LNCAP (cell line): Measurements from ENCODE around the gene MAPKBP1.

Experiments
- CTCF ChIP-seq: fragments of 450-650 bp; IDR thresholded peaks from 2 replicates; pipeline ENCODE4 v1.5.1; 2017; ENCODE audit warnings: mild to moderate bottlenecking

Gene MAPKBP1

DNA sequence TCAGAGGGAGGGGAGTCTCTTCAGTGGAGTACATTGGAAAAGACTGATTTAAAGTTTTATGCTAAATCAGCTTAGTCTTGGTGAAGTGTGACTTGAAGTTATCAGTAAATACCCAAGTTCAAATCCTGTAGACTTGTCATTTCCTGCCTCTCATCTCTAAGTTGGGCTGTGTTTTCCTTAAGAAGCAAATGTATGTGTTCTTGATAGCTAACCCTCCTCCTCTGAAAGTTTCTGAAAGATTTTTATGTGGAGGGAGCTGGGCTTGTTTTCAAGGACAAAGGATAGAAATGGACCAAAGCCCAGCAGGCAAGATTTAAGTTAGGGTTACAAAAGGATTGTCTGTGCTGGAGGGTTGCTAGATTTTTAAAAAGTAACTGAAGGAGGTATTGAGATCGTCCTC, 4.2 kb downstream of the MAPKBP1 start:
- TF ChIP-seq CTCF, result no peak

DNA sequence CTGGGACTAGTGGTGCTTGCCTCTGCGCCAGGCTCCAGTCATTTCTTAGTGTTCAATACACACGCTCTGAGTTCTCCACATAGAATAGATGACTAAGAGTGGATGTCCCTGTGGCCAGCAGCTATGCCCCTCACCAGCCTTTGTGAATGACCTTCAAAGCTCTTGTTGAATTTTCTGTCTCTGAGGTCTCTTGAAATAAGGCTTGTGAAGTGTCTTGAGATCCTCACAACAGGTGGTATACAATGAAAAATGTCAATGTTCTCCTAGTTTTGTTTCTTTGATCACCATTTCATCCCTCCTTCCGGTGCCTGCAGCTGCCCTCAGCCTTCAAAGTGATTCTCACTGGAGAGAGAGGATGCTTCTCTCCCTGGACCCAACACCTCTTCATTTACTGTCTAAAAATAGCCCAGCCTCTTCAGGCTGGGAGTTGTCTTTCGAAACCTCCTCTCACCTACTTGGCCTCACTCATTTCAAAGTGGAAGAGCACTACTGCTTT, 5.4 kb downstream of the MAPKBP1 start:
- no peak for TF ChIP-seq CTCF

DNA sequence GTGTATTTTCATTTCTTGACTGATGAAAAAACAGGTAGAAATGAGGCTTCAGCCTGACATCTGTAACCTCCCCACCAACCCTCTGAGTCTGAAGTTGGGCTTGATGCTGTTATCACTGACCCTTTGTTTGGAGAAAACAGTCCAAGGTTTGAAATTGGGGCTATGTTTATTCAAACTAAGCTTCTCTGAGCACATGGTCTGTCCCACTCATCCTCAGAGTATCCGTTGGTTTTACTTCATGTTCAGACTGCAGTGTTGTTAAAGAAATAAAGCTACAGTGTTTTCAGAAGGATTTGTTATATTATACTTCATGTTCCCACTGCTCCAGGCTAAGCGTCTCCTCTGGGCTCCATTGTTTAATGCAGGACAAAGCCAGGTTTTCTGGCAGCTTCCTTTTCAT, 6.0 kb downstream of the MAPKBP1 start:
- TF ChIP-seq CTCF, result no peak

DNA sequence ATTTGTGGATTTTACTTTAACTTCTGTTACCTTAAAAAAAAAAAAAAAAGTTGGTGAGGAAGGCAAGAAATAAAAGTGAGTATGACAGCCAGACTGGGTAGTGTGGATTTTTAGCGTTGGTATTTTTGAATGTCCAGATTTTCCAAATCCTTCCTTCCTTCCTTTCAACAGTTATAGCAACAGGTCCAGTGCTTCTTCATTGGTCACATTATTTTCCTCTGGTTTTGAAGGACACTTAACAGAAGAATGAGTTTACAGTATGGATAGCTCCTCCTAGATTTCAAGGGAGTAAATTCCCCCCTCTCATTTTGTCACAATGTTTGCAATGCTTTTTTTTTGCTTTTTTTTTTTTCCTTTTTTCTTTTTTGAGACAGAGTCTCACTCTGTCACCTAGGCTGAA, 6.4 kb downstream of the MAPKBP1 start:
- TF ChIP-seq CTCF, result no peak

DNA sequence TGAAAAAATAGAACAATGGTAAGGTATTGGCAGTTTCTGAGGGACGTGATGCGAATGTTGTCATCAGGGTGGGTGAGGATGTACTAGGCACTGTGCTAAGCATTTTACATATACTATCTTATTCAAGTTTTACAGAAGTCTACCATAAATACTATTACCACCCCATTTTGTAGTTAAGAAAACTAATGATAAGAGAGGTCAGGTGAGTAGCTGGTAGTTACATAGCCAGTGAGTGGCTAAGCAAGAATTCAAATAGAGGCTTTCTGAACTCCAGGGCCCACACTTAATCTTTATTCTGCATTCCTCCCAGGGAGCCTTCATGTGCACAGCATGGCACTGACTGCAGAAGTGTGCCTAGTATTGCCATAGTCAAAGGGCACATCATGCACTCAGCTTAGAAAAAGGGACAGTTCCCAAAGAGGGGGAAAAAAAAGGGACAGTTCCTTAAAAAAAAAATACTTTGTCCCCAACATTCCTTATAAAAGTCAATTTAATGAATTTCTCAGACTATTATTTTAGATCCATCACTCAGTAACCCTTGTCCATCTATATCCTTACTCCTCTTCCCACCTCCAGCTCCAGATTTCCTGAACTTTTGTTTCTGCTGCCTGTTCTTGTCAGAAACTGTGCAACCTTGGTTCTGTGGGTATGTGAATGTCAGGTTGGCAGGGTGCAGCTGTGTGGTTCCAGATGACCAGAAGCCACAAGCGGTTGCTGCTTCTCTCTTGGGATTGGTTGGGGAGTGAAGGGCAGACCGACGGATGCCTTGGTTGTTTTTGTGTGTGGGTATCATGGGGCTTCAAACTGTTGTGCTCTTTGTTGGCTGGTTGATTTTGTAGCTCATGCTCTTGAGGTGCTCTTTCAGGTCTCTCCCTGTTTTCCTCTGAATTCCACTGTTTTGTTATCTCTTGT, 8.3 kb downstream of the MAPKBP1 start:
- no peak for TF ChIP-seq CTCF

- no peak for TF ChIP-seq CTCF
Observed at GRCh38 chr15:41783296-41783695, 9.0 kb downstream of the MAPKBP1 start.

GRCh38 chr15:41788262-41788661, 14.0 kb downstream of the MAPKBP1 start:
- TF ChIP-seq CTCF, result no peak
